Liver (tissue), 9 donors: ENCODE measurements around the gene KCNIP1. TPM values are rescaled to one million over a fixed set of nuclear protein-coding genes. Genes with fewer than 3 reads are reported as not detected.

ENCODE experiments used
- DNase-seq: peaks from one replicate; pipeline ENCODE4 v3.0.0-alpha.2; 2017; ENCODE audit warnings: low spot score
- H3K27ac ChIP-seq, 2 donors: one replicate each; pipeline ENCODE4 v1.7.0; 2013; ENCODE audit warnings: inconsistent platforms in 2 of 2, low read length in 2 of 2, control low read depth in 1 of 2, low read depth in 1 of 2, mild to moderate bottlenecking in 1 of 2
- H3K27me3 ChIP-seq, 4 donors: one replicate each; pipeline versions ENCODE4 v1.6.1 to v1.7.0; 2013; ENCODE audit warnings: low read length in 3 of 4, inconsistent platforms in 1 of 4, mild to moderate bottlenecking in 1 of 4, moderate library complexity in 1 of 4; ENCODE audit not compliant: control insufficient read depth in 4 of 4, insufficient read depth in 4 of 4
- H3K36me3 ChIP-seq, 4 donors: one replicate each; pipeline versions ENCODE4 v1.6.1 to v1.7.0; 2013; ENCODE audit warnings: low read length in 3 of 4, mild to moderate bottlenecking in 3 of 4, low read depth in 1 of 4, moderate library complexity in 1 of 4; ENCODE audit not compliant: control insufficient read depth in 4 of 4, insufficient read depth in 3 of 4
- H3K4me1 ChIP-seq, 4 donors: one replicate each; pipeline versions ENCODE4 v1.6.1 to v1.7.0; 2013; ENCODE audit warnings: low read length in 3 of 4, mild to moderate bottlenecking in 3 of 4, moderate library complexity in 1 of 4; ENCODE audit not compliant: control insufficient read depth in 4 of 4, insufficient read depth in 4 of 4
- H3K4me3 ChIP-seq, 3 donors: one replicate each; pipeline versions ENCODE4 v1.6.1 to v1.7.0; 2013; ENCODE audit warnings: low read length in 3 of 3, control low read depth in 1 of 3, low read depth in 1 of 3, mild to moderate bottlenecking in 1 of 3
- H3K9ac ChIP-seq, 2 donors: one replicate each; pipeline ENCODE4 v1.7.0; 2013; ENCODE audit warnings: low read length in 2 of 2, mild to moderate bottlenecking in 2 of 2, moderate library complexity in 2 of 2, control low read depth in 1 of 2, low read depth in 1 of 2
- H3K9me3 ChIP-seq, 4 donors: one replicate each; pipeline versions ENCODE4 v1.6.1 to v1.7.0; 2013; ENCODE audit warnings: low read length in 3 of 4; ENCODE audit not compliant: control insufficient read depth in 4 of 4
- EGR1 ChIP-seq, 2 donors: IDR thresholded peaks; 2 replicates each; pipeline ENCODE4 v1.6.1; 2016 to 2018; ENCODE audit warnings: antibody characterized with exemption in 2 of 2, low read depth in 2 of 2
- FOXA2 ChIP-seq: IDR thresholded peaks from 2 replicates; pipeline ENCODE4 v1.6.1; 2016; ENCODE audit warnings: antibody characterized with exemption
- GABPA ChIP-seq, 2 donors: IDR thresholded peaks in 1 of 2; conservative IDR thresholded peaks in 1 of 2; 2 replicates each; pipeline ENCODE4 v1.6.1; 2016; ENCODE audit warnings: antibody characterized with exemption in 2 of 2, mild to moderate bottlenecking in 1 of 2, moderate library complexity in 1 of 2
- HNF4A ChIP-seq, 2 donors: conservative IDR thresholded peaks; 2 replicates each; pipeline ENCODE4 v1.6.1; 2016; ENCODE audit warnings: antibody characterized with exemption in 2 of 2, mild to moderate bottlenecking in 2 of 2
- JUND ChIP-seq, 2 donors: IDR thresholded peaks; 2 replicates each; pipeline ENCODE4 v1.6.1; 2016; ENCODE audit warnings: antibody characterized with exemption in 2 of 2
- MAX ChIP-seq: IDR thresholded peaks from 2 replicates; pipeline ENCODE4 v1.6.1; 2016; ENCODE audit warnings: antibody characterized with exemption
- NR2F2 ChIP-seq: IDR thresholded peaks from 2 replicates; pipeline ENCODE4 v1.6.1; 2016; ENCODE audit warnings: antibody characterized with exemption
- RAD21 ChIP-seq, 2 donors: IDR thresholded peaks; 2 replicates each; pipeline ENCODE4 v1.6.1; 2016; ENCODE audit warnings: antibody characterized with exemption in 2 of 2, mild to moderate bottlenecking in 2 of 2
- REST ChIP-seq: IDR thresholded peaks from 2 replicates; pipeline ENCODE4 v1.6.1; 2016; ENCODE audit warnings: antibody characterized with exemption, mild to moderate bottlenecking
- RXRA ChIP-seq, 2 donors: IDR thresholded peaks; 2 replicates each; pipeline ENCODE4 v1.6.1; 2017 to 2018; ENCODE audit warnings: antibody characterized with exemption in 2 of 2, mild to moderate bottlenecking in 1 of 2
- TAF1 ChIP-seq: conservative IDR thresholded peaks from 2 replicates; pipeline ENCODE4 v1.6.1; 2016; ENCODE audit warnings: antibody characterized with exemption, mild to moderate bottlenecking
- YY1 ChIP-seq: IDR thresholded peaks from 2 replicates; pipeline ENCODE4 v1.6.1; 2016; ENCODE audit warnings: antibody characterized with exemption, mild to moderate bottlenecking
- ZBTB33 ChIP-seq: IDR thresholded peaks from 2 replicates; pipeline ENCODE4 v1.6.1; 2016; ENCODE audit warnings: antibody characterized with exemption
- WGBS: extraction: QIAGEN DNeasy Blood & Tissue Kit; methylation state at CpG from one replicate; pipeline ENCODE4 v1.1.7; 2013; 5-methylcytosine and 5-hydroxymethylcytosine counted together
- polyA plus RNA-seq, 2 donors: library from polyadenylated mRNA; stranded (reverse) in 1 of 2; unstranded in 1 of 2; fragments of 200-250 nt in 1 of 2; fragments of >200 nt in 1 of 2; fragmentation: Nextera tagmentation in 1 of 2; extraction: Ambion mirVana in 1 of 2; gene quantifications; one replicate each; pipeline versions ENCODE4 v1.2.1 to v1.2.3, GENCODE V29; 2013 to 2015
- total RNA-seq, 2 donors: library from RNA; depleted of rRNA; stranded (reverse); fragments of >200 nt; gene quantifications; one replicate each; pipeline ENCODE4 v1.2.3, GENCODE V29; 2014
- donor health status: healthy.
- donor health status: healthy.
- donor health status: healthy.
- donor health status: healthy.
- donor health status: healthy.

KCNIP1 gene
- total and polyA plus RNA-seq, 4 donors = 0.08 to 0.23 TPM; not detected in 2

- no peaks in the 10 kb centered on the region for H3K9me3 ChIP-seq
- TF ChIP-seq ZBTB33 (no peak), JUND (IDR thresholded peaks at IDR 0.05) (peak; percentile 71 to 83), NR2F2 (peak; percentile 28)
- no peak overlapping the region for H3K27ac ChIP-seq
- H3K4me1 ChIP-seq = no peaks in the 10 kb centered on the region
- H3K4me3 ChIP-seq = no peak overlapping the region
- WGBS = 35% methylated on average over 4 of the region's 4 CpGs
- H3K36me3 ChIP-seq = no peaks in the 10 kb centered on the region
- DNase-seq = no peak
- H3K27me3 ChIP-seq = peaks cover 0 to 2% (median 0%) of the 10 kb centered on the region in 4 donors
- no peak overlapping the region for H3K9ac ChIP-seq
Observed at GRCh38 chr5:170757182-170757601, 253.4 kb downstream of the KCNIP1 start.

GRCh38 chr5:170757669-170758068, 253.8 kb downstream of the KCNIP1 start:
- 74% methylated on average over 2 of the region's 2 CpGs for WGBS
- no peak overlapping the region for H3K27ac ChIP-seq
- no peak overlapping the region for H3K9ac ChIP-seq

More at GRCh38 chr5:170757669-170758068, 253.8 kb downstream of the KCNIP1 start:
- Histone ChIP-seq H3K4me1 (no peaks in the 10 kb centered on the region), H3K36me3 (no peaks in the 10 kb centered on the region), H3K4me3 (no peak overlapping the region), H3K9me3 (no peaks in the 10 kb centered on the region), H3K27me3 (peaks cover 0 to 2% (median 0%) of the 10 kb centered on the region in 4 donors)
- TF ChIP-seq TAF1 (no peak), RXRA (IDR thresholded peaks at IDR 0.05) (no peak), FOXA2 (no peak), NR2F2 (no peak), GABPA (IDR thresholded peaks at IDR 0.05 in 1 of 2, conservative IDR thresholded peaks at IDR 0.05 in 1 of 2) (no peak), ZBTB33 (no peak), RAD21 (IDR thresholded peaks at IDR 0.05) (no peak), MAX (no peak), HNF4A (conservative IDR thresholded peaks at IDR 0.05) (no peak), REST (no peak), EGR1 (IDR thresholded peaks at IDR 0.05; ENCODE audit: low read depth in 2 of 2) (no peak), YY1 (no peak)
- DNase-seq = no peak
